ENCODE results near the gene RFX3. TPM values are rescaled to one million over a fixed set of nuclear protein-coding genes. Genes with fewer than 3 reads are reported as not detected.

Gene RFX3
- total RNA-seq, 1 experiment from 2014 or later = 7.4 TPM

GRCh38 chr9:3434594-3434993 lies 91.2 kb downstream of the RFX3 start:
- CTCF ChIA-PET = no interaction called here
- intact Hi-C loops (cut with micrococcal nuclease; ENCODE audit: unreplicated experiment) = no loop called here

GRCh38 chr9:3433754-3434153 lies 92.0 kb downstream of the RFX3 start:
- intact Hi-C loops (cut with micrococcal nuclease; ENCODE audit: unreplicated experiment) = no loop called here
- DNase-seq (ENCODE audit: low spot score) = no peak
- H3K9me3 ChIP-seq (ENCODE audit: low read depth, low read length, poor library complexity, severe bottlenecking) = no peaks in the 10 kb centered on the region
- H3K27me3 ChIP-seq (replicated peaks; ENCODE audit: insufficient read depth, low read depth, low read length, poor library complexity) = no peaks in the 10 kb centered on the region
- no peak overlapping the region for H3K4me3 ChIP-seq (ENCODE audit: low read depth, low read length, poor library complexity, severe bottlenecking)
- BruUV-seq (replicated peaks) = no TSS peak
- ChIA-PET CTCF (no interaction called here), POLR2A (ENCODE audit: low non-redundant PET) (no interaction called here)
- no peak overlapping the region for H3K27ac ChIP-seq (ENCODE audit: low read depth, low read length, poor library complexity, severe bottlenecking)
- peaks cover 4% of the 10 kb centered on the region for H3K4me1 ChIP-seq (ENCODE audit: insufficient read depth, low read length, poor library complexity, severe bottlenecking)
- no peak for TF ChIP-seq CTCF (conservative IDR thresholded peaks at IDR 0.05; ENCODE audit: low read depth, low read length)
- TF ChIP-seq EZH2 (IDR thresholded peaks at IDR 0.05; ENCODE audit: borderline replicate concordance, low read depth, low read length, poor library complexity, severe bottlenecking) = no peak
- no peaks in the 10 kb centered on the region for H3K36me3 ChIP-seq (ENCODE audit: insufficient read depth, low read length, poor library complexity, severe bottlenecking)

More at GRCh38 chr9:3434594-3434993, 91.2 kb downstream of the RFX3 start:
- Histone ChIP-seq H3K36me3 (ENCODE audit: insufficient read depth, low read length, poor library complexity, severe bottlenecking) (no peaks in the 10 kb centered on the region), H3K4me1 (ENCODE audit: insufficient read depth, low read length, poor library complexity, severe bottlenecking) (peaks cover 4% of the 10 kb centered on the region), H3K27ac (ENCODE audit: low read depth, low read length, poor library complexity, severe bottlenecking) (no peak overlapping the region), H3K27me3 (replicated peaks; ENCODE audit: insufficient read depth, low read depth, low read length, poor library complexity) (no peaks in the 10 kb centered on the region), H3K9me3 (ENCODE audit: low read depth, low read length, poor library complexity, severe bottlenecking) (no peaks in the 10 kb centered on the region), H3K4me3 (ENCODE audit: low read depth, low read length, poor library complexity, severe bottlenecking) (no peak overlapping the region)
- no peak for DNase-seq (ENCODE audit: low spot score)
- no TSS peak for BruUV-seq (replicated peaks)
- POLR2A ChIA-PET (ENCODE audit: low non-redundant PET) = no interaction called here
- TF ChIP-seq EZH2 (IDR thresholded peaks at IDR 0.05; ENCODE audit: borderline replicate concordance, low read depth, low read length, poor library complexity, severe bottlenecking) = no peak
- TF ChIP-seq CTCF (conservative IDR thresholded peaks at IDR 0.05; ENCODE audit: low read depth, low read length) = no peak

- POLR2A ChIA-PET (ENCODE audit: low non-redundant PET) = no interaction called here
- Histone ChIP-seq H3K27me3 (replicated peaks; ENCODE audit: insufficient read depth, low read depth, low read length, poor library complexity) (no peaks in the 10 kb centered on the region), H3K4me1 (ENCODE audit: insufficient read depth, low read length, poor library complexity, severe bottlenecking) (peaks cover 4% of the 10 kb centered on the region), H3K27ac (ENCODE audit: low read depth, low read length, poor library complexity, severe bottlenecking) (no peak overlapping the region), H3K36me3 (ENCODE audit: insufficient read depth, low read length, poor library complexity, severe bottlenecking) (no peaks in the 10 kb centered on the region), H3K4me3 (ENCODE audit: low read depth, low read length, poor library complexity, severe bottlenecking) (no peak overlapping the region), H3K9me3 (ENCODE audit: low read depth, low read length, poor library complexity, severe bottlenecking) (no peaks in the 10 kb centered on the region)
- TF ChIP-seq CTCF (conservative IDR thresholded peaks at IDR 0.05; ENCODE audit: low read depth, low read length) (no peak), EZH2 (IDR thresholded peaks at IDR 0.05; ENCODE audit: borderline replicate concordance, low read depth, low read length, poor library complexity, severe bottlenecking) (no peak)
- CTCF ChIA-PET = no interaction called here
- intact Hi-C loops (cut with micrococcal nuclease; ENCODE audit: unreplicated experiment) = no loop called here
- no TSS peak for BruUV-seq (replicated peaks)
- DNase-seq (ENCODE audit: low spot score) = no peak
These were observed 92.7 kb downstream of the RFX3 start for GRCh38 chr9:3433066-3433465.
